HepG2 (cell line): ENCODE measurements around the gene QDPR. TPM values are rescaled to one million over a fixed set of nuclear protein-coding genes. Genes with fewer than 3 reads are reported as not detected.
A peak's percentile ranks its signal among the peaks of the same experiment; 100 is the strongest.

Source experiments
- ATAC-seq: fragments of 200-7000 bp; cut with Tn5 transposase; 3 replicates; pipeline ENCODE4 v1.9.1; 2020; ENCODE audit warnings: mild to moderate bottlenecking, moderate library complexity
- BruUV-seq: library from RNA; stranded (reverse); fragments of 400-500 nt; replicated peaks from 2 replicates; lab custom pipeline; 2021; lab: Mats Ljungman, UMichigan
- CTCF ChIA-PET: fragments of 300-600 bp; formaldehyde crosslinking; extraction: SDS; loops from one replicate; lab custom pipeline; 2021; ENCODE audit warnings: low total read pairs, inconsistent platforms, low intra/inter-chr PET ratio; lab: Yijun Ruan, JAX
- POLR2A ChIA-PET: fragments of 350-600 bp; sonication (Branson Sonifier 250); formaldehyde crosslinking; loops from one replicate; lab custom pipeline; 2020; ENCODE audit warnings: antibody characterized with exemption, inconsistent platforms; lab: Yijun Ruan, JAX
- DNase-seq: peaks from one replicate; pipeline ENCODE4 v3.0.0-alpha.2; 2015; ENCODE audit warnings: low spot score
- FAIRE-seq: peaks from 3 replicates; lab custom pipeline; 2011; peaks lifted over from hg19 to GRCh38; lab: Jason Lieb, UNC
- H2AFZ ChIP-seq: one replicate; pipeline ENCODE4 v1.6.1; 2011; ENCODE audit warnings: low read length, inconsistent platforms
- H3K27ac ChIP-seq: fragments of 300-600 bp; 3 replicates; pipeline ENCODE4 v1.8.0; 2011; ENCODE audit warnings: mixed run types, mild to moderate bottlenecking, mixed read lengths, low read length, inconsistent platforms; ENCODE audit not compliant: insufficient read depth; ENCODE audit errors: extremely low read length
- H3K27me3 ChIP-seq, 2 experiments: fragments of 200-600 bp in 1 of 2; 2 replicates in 1 of 2; 3 replicates in 1 of 2; pipeline versions ENCODE4 v1.6.0 to v1.8.0; 2011; ENCODE audit warnings: low read length in 2 of 2, mild to moderate bottlenecking in 2 of 2, moderate library complexity in 2 of 2, inconsistent platforms in 1 of 2; ENCODE audit not compliant: insufficient read depth in 2 of 2, control insufficient read depth in 1 of 2
- H3K36me3 ChIP-seq, 2 experiments: fragments of 200-600 bp in 1 of 2; replicated peaks in 1 of 2; 2 replicates in 1 of 2; 3 replicates in 1 of 2; pipeline versions ENCODE4 v1.5.1 to v1.8.0; 2011; ENCODE audit warnings: low read length in 2 of 2, inconsistent platforms in 1 of 2; ENCODE audit not compliant: insufficient read depth in 2 of 2, control insufficient read depth in 1 of 2
- H3K4me1 ChIP-seq: 2 replicates; pipeline ENCODE4 v1.5.1; 2012; ENCODE audit warnings: low read length, inconsistent platforms; ENCODE audit not compliant: insufficient read depth
- H3K4me2 ChIP-seq: 2 replicates; pipeline ENCODE4 v1.6.0; 2011; ENCODE audit warnings: low read depth, low read length, inconsistent platforms
- H3K4me3 ChIP-seq, 3 experiments: fragments of 200-600 bp in 1 of 3; sonication (generic), shearing (Covaris generic) in 1 of 3; replicated peaks in 1 of 3; 2 replicates each; pipeline ENCODE4 v1.5.1; 2011 to 2016; ENCODE audit warnings: low read length in 3 of 3, inconsistent platforms in 2 of 3, low read depth in 2 of 3, mild to moderate bottlenecking in 2 of 3, control low read depth in 1 of 3, mixed read lengths in 1 of 3; ENCODE audit not compliant: insufficient read depth in 1 of 3
- H3K79me2 ChIP-seq: one replicate; pipeline ENCODE4 v1.6.1; 2011; ENCODE audit warnings: low read length, inconsistent platforms; ENCODE audit not compliant: insufficient read depth
- H3K9ac ChIP-seq: 2 replicates; pipeline ENCODE4 v1.6.0; 2011; ENCODE audit warnings: mild to moderate bottlenecking, low read depth, low read length, inconsistent platforms; ENCODE audit not compliant: insufficient read depth
- H3K9me3 ChIP-seq: 2 replicates; pipeline ENCODE4 v1.5.1; 2012; ENCODE audit warnings: mild to moderate bottlenecking, low read length
- H4K20me1 ChIP-seq: 2 replicates; pipeline ENCODE4 v1.6.0; 2011; ENCODE audit warnings: inconsistent platforms, mild to moderate bottlenecking, low read length, moderate library complexity; ENCODE audit not compliant: insufficient read depth
- FLYWCH1 ChIP-seq: sonication (generic); formaldehyde crosslinking; IDR thresholded peaks from 2 replicates; pipeline ENCODE4 v1.8.1; 2023; ENCODE audit warnings: mild to moderate bottlenecking, missing genetic modification reagents
- HIVEP1 ChIP-seq: sonication (generic); formaldehyde crosslinking; IDR thresholded peaks from 2 replicates; pipeline ENCODE4 v1.4.0; 2020; ENCODE audit warnings: mild to moderate bottlenecking, missing genetic modification reagents
- HNRNPL ChIP-seq: fragments of 200-400 bp; formaldehyde crosslinking; IDR thresholded peaks from 2 replicates; pipeline ENCODE4 v1.6.1; 2017; ENCODE audit warnings: mild to moderate bottlenecking, low read depth, low read length
- KAT7 ChIP-seq: IDR thresholded peaks from 2 replicates; pipeline ENCODE4 v1.6.1; 2018; ENCODE audit warnings: borderline replicate concordance, missing compliant biosample characterization
- KLF12 ChIP-seq: sonication (generic); formaldehyde crosslinking; IDR thresholded peaks from 2 replicates; pipeline ENCODE4 v1.4.0; 2020; ENCODE audit warnings: missing genetic modification reagents, borderline replicate concordance
- MLX ChIP-seq: IDR thresholded peaks from 2 replicates; pipeline ENCODE4 v1.6.1; 2016
- PPARG ChIP-seq: conservative IDR thresholded peaks from 2 replicates; pipeline ENCODE4 v1.6.1; 2016; ENCODE audit warnings: missing biosample characterization, missing genetic modification reagents
- RBFOX2 ChIP-seq: fragments of 200-400 bp; formaldehyde crosslinking; IDR thresholded peaks from 2 replicates; pipeline ENCODE4 v1.6.1; 2017; ENCODE audit warnings: low read depth, mild to moderate bottlenecking, low read length
- SATB2 ChIP-seq: sonication (generic); formaldehyde crosslinking; IDR thresholded peaks from 2 replicates; pipeline ENCODE4 v1.5.0; 2020; ENCODE audit warnings: missing genetic modification reagents
- SIN3B ChIP-seq: fragments of 150-350 bp; IDR thresholded peaks from 2 replicates; pipeline ENCODE4 v1.6.1; 2014; ENCODE audit warnings: low read length
- SKI ChIP-seq: fragments of 450-650 bp; IDR thresholded peaks from one replicate; pipeline ENCODE4 v1.6.1; 2018; ENCODE audit warnings: mild to moderate bottlenecking; ENCODE audit not compliant: partially characterized antibody
- SMAD3 ChIP-seq: sonication (generic); formaldehyde crosslinking; IDR thresholded peaks from 2 replicates; pipeline ENCODE4 v1.4.0; 2020; ENCODE audit warnings: missing genetic modification reagents
- SRSF1 ChIP-seq: fragments of 200-400 bp; formaldehyde crosslinking; optimal IDR thresholded peaks from 2 replicates; pipeline ENCODE3; 2017; ENCODE audit warnings: mild to moderate bottlenecking, low read depth, low read length, moderate library complexity
- TCF7 ChIP-seq: sonication (generic); IDR thresholded peaks from 2 replicates; pipeline ENCODE4 v1.6.1; 2016; ENCODE audit warnings: antibody characterized with exemption, low read depth
- TMF1 ChIP-seq: sonication (generic); formaldehyde crosslinking; IDR thresholded peaks from 2 replicates; pipeline ENCODE4 v1.8.1; 2022; ENCODE audit warnings: low read depth, missing genetic modification reagents
- ZNF841 ChIP-seq: sonication (generic); formaldehyde crosslinking; IDR thresholded peaks from 2 replicates; pipeline ENCODE4 v1.8.1; 2023; ENCODE audit warnings: missing genetic modification reagents, borderline replicate concordance
- WGBS: methylation state at CpG from one replicate; pipeline ENCODE4 v1.1.6; 2017; ENCODE audit warnings: low lambda C conversion rate; 5-methylcytosine and 5-hydroxymethylcytosine counted together
- in situ Hi-C: cut with HindIII; loops from 2 replicates; pipeline ENCODE4 v1.10.0; 2017; ENCODE audit warnings: low pct_unique_long_range_greater_than_20kb; ENCODE audit not compliant: extremely low pct_ligation_motif_present
- intact Hi-C: fragments of 100-400 bp; cut with micrococcal nuclease; formaldehyde crosslinking; loops from one replicate; pipeline ENCODE4 v1.10.0; 2022; ENCODE audit not compliant: unreplicated experiment
- polyA plus RNA-seq, 8 experiments: library from polyadenylated mRNA; depleted of rRNA in 3 of 8; stranded (reverse) in 7 of 8; unstranded in 1 of 8; fragments of >200 nt; fragmentation: Illumina TruSeq in 4 of 8; extraction: Trizol in 4 of 8; gene quantifications; 2 replicates each; pipeline versions ENCODE4 v1.2.1 to v1.2.3, GENCODE V29; 2011 to 2016; ENCODE audit warnings: low read depth in 4 of 8, missing spikeins in 1 of 8, mixed read lengths in 1 of 8; ENCODE audit not compliant: insufficient read depth in 1 of 8
- total RNA-seq, 5 experiments: library from RNA; depleted of rRNA; stranded (reverse); fragments of >200 nt; fragmentation: Illumina TruSeq; extraction: Trizol; gene quantifications; 2 replicates each; pipeline ENCODE4 v1.2.3, GENCODE V29; 2016; ENCODE audit warnings: low read depth in 1 of 5

QDPR gene
- total and polyA plus RNA-seq, 2 of the 13 experiments (the other 11 are each of a cell fraction or from before 2014, with no cell fraction given): 9.9 to 95.5 TPM

- CTCF ChIA-PET: no interaction called here
Observed at GRCh38 chr4:17491196-17491595, 20.7 kb downstream of the QDPR start.

More at GRCh38 chr4:17491196-17491595, 20.7 kb downstream of the QDPR start:
- H3K9ac ChIP-seq: peak overlapping the region; percentile 24; the same call in 1 of the 2 replicates
- 92% methylated on average over 3 of the region's 3 CpGs for WGBS
- peaks cover 2% of the 10 kb centered on the region for H3K79me2 ChIP-seq
- H3K4me2 ChIP-seq: 0 out of 2 replicates have a peak overlapping the region, but pooled peaks have one; percentile 41
- BruUV-seq: no TSS peak
- FAIRE-seq (no peak), ATAC-seq (no peak), DNase-seq (no peak)
- peak overlapping the region; percentile 73 for H3K27ac ChIP-seq
- H2AFZ ChIP-seq: no peak overlapping the region
- H3K4me3 ChIP-seq: no peak overlapping the region
- H3K36me3 ChIP-seq: peaks cover 41 to 81% of the 10 kb centered on the region in 2 experiments
- peaks cover 10% of the 10 kb centered on the region; the same call in 1 of the 2 replicates for H4K20me1 ChIP-seq
- intact Hi-C loops: no loop called here
- no peak for TF ChIP-seq ZNF841 (CRISPR knock-in tag)
- TF ChIP-seq SRSF1: no peak
- TF ChIP-seq FLYWCH1: no peak
- no peak for TF ChIP-seq MLX (CRISPR knock-in tag)
- no peak for TF ChIP-seq SATB2
- TF ChIP-seq KLF12 (CRISPR knock-in tag): no peak
- TF ChIP-seq KAT7: no peak
- no peak for TF ChIP-seq SMAD3
- TF ChIP-seq SIN3B: no peak
- no peak for TF ChIP-seq SKI
- TF ChIP-seq TMF1 (CRISPR knock-in tag): no peak
- no peak for TF ChIP-seq HIVEP1
- TF ChIP-seq RBFOX2: no peak
- TF ChIP-seq TCF7: no peak
- TF ChIP-seq PPARG (CRISPR knock-in tag): no peak
- TF ChIP-seq HNRNPL: no peak
- TF ChIP-seq, all 625 proteins: peak for 0
- H3K4me1 ChIP-seq: peaks cover 32% of the 10 kb centered on the region
- in situ Hi-C loops: no loop called here
- H3K27me3 ChIP-seq: no peaks in the 10 kb centered on the region
- H3K9me3 ChIP-seq: no peaks in the 10 kb centered on the region
- POLR2A ChIA-PET: interaction anchor here (1.7 kb wide), 1 partner anchor 21 kb away, joined by 5 read pairs; the partner anchor contains the start of gene QDPR
